Activated T-cell treated with anti-CD3 and anti-CD28 coated beads for 48 hours (primary cell): Measurements from ENCODE around the gene SCP2D1.

Experiments
- DNase-seq: peaks from one replicate; pipeline ENCODE4 v3.0.0-alpha.2; 2020; ENCODE audit warnings: low read depth

Gene SCP2D1

DNA sequence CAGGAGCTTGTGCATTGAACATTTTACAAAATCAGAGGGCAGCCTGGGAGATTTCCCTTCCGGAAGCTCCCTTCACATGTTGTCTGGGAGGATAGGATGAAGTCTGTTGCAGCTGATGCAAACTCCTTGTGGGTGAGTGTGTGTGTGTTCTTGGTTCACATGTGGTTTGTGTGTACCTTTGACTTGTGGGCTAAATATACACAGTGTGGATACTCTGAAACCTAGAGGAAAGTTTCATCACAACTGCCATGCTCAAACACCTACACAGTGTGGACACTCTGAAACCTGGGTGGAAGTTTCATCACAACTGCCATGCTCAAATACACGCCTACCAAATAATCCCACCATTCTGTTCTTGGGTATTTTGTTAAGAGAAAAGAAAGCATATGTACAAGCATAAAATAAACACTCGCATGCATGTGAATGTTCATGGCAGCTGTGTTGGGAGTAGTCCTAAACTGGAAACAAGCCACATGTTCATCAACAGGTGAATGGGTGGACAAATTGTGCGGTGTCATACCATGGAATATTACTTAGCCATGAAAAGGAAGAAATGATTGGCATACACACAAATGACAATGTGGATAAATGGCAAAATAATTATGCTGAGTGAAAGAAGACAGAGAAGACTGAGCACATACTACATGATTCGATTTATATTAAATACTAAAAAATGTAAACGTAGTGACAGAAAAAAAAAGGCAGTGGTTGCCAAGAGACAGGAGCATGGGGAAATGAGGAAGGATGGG lies 1.8 kb downstream of the SCP2D1 start:
- no peak for DNase-seq

DNA sequence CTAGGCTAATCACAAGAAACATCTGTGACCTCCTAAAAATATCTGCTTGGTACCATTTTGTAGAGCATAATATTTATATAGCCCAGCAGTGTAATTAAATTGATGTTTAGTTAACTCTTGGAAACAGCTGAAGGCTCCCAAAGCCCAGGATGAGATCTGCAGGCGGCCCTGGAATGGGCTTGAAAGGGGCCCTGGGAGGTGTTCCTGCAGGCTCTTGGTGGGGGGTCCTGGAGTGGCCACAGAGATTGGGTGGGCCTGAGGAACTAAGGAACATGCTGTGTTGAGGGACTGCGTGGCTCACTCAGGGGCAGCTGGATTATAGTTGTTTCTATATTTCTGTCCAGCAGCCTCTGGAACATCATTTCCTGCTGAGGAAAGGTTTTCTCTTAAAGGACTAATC lies 9.2 kb downstream of the SCP2D1 start:
- no peak for DNase-seq

DNA sequence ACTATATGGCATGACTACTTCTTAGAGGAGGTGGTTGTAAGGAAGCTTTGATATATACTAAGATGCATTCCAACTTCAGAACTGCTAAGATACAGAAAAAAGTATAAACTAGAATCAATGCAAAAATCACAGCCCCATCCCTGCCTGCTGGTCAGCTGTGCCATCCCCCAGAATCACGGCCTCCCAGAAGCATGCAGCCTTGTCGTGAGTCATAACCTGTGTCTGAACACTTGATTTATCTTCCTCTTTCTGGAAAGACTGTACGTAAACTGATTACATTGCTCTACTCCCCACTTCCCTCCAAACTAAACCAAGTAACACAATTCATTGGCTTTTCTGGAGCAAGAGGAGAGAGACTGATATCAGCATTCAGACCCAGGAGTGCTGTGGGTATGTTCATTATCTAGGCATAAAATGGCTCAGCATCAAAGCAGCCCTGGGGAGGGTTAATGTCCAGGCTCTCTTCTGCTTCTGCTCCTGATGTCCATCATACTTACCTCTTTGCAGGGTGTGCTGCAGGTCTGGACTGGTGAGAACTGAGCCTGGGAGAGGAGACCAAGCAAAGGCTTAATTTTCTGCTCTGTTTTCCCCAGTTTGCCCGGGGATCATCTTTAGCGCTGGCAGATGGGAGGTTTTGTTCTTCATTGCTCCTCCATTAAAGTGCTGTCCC lies 18.4 kb downstream of the SCP2D1 start:
- DNase-seq = no peak

DNA sequence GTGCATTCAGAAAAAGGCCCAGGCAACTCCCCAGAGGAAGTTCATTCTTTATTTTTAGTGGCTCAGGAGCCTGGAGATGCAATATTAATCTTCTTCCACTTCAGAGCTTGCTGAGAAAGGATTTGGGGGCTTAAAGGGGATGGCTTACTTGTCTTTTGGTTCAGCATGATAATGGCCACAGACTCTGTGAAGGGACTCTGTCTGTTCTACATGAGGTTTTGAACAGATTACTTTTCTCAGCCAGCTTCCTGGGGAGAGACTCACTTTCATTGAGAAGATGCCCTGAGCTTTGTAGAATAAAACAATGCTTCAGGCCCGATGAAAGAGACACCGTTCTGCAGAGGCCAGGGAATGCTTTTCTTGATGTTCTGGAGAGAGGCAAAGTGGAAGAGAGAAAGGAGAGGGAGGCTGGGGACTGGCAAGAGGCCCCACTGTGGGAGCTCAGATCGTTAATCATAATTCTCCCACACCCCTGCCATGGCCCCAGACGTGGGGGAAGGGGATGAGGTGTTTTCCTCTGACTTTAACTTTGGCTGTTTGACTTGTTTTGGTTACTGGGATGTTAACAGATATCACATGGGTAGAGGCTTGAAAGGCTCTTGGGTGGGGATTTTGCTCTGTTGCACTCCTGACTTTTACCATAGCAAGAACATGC lies 19.1 kb downstream of the SCP2D1 start:
- no peak for DNase-seq

DNA sequence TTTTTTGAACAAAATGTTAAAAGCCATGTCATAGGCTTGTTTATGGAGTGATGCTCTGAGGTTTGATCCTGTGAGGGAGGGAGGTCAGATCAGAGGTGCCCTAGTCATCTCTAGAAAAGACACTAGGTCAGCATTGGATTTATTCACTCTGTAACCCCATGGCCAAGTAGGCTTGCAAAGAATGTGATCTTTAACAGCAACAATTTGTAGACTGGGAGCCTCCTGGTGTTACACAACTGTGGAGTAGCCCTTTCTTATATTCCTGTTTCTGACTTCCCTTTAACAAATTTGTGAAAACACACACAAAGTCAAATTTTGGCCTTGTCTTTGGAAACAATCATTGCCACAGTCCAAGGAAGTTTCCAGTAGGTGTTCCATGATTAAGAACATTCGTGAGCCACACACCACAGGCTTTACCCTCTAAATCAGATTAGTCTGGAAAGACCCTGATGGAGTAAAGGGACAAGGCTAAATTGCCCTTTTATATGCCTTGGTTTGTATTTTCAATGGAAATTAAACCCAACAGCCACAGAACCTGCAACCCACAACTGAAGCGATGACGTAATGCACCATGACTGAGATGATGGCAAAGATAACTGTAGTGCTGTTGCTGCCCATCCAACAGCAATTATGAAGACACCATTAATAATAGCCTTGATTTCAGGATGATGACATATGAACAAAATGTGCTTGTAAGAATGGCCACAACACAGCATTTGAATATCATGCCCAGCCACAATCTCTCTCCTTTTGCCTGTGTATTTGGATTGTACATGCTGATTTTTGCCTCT lies 22.1 kb downstream of the SCP2D1 start:
- DNase-seq = no peak

DNA sequence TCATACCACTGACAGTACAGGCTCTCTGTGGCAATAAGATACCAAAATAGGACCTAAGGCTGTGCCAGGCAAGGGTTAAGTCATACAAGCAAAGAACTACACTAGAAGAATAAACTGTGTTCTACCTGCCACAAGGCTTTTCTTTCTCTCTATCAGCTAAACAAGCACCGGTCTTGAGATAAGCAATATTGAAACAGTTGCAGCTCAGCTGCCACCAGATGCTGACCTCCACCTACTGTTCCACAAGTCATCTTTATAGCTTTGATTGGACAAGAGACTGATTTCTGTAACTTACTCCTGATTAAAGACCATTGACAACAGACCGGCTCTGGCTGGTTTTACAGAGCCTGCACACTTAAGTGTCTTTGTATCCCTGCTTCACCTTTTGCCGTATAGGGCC lies 24.1 kb downstream of the SCP2D1 start:
- DNase-seq = no peak

DNA sequence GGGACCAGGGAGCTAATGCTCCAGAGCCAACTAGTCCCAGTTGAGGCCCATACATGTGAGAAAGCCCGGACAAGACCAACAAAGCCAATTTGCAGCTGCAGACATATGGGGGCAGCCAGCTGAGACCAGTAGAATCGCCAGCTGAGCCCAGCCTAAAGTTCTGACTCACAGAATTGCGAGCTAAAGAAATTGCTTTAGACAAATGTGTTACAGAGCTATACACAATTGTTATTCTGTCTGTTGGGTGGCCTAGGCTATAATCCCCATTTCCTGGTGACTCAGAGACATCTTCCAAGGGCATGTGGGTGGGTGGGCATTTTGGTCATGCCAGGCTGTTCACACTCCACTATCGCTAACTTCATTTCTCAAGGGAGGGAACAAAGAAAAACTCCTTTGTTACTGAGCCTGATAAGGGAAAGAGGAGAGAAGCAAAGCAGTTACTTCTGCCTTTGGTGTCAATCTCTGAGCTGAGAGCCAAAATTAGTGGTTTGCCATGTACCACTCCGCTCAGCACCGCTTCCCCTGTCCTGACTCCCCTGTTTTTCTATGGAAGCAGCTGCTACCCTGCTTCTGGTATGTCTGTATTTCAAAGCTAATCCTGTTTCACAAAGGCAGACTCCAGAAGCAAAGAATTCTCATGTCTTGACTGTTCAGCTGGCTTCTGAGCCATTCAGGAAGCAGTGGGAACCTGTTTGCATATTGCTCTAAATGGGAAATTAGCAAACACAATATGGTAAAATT lies 26.1 kb downstream of the SCP2D1 start:
- DNase-seq = no peak

DNA sequence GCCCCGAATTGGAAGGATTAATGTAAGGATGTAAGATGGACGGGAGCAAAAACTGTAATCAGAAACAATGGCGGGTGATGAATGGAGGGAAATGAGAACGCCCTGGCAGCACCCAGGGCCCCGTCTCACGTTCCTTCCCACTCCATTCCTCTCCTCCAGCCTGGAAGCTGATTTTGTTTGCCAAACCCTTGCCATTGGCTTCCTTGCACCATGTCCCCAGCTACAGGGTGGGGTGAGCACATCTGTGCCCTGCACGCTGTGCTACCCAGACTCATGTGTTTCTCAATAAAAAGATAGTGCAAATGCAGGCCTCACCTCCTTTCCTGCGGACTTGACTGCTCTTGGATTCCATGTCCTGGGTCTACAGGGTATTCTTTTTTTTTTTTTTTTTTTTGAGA lies 26.7 kb downstream of the SCP2D1 start:
- DNase-seq = no peak

DNA sequence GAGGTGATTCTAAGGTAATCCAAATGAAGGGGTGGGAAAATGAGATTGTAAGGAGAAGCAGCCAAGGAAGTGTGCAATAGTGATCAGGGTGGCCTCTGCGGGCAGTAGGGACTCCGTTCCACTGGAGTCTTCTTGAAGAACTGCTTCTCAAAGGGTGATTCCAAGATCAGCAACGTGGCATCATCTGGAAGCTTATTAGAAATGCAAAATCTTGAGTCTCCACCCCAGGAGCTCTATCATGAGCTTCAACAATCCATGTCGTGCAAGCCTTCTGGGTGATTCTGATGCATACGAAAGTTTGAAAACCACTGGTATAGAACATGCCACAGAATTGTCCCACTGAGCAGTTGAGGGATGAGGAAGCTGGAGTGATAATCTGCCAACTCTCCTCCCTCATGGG lies 31.4 kb downstream of the SCP2D1 start:
- no peak for DNase-seq

DNA sequence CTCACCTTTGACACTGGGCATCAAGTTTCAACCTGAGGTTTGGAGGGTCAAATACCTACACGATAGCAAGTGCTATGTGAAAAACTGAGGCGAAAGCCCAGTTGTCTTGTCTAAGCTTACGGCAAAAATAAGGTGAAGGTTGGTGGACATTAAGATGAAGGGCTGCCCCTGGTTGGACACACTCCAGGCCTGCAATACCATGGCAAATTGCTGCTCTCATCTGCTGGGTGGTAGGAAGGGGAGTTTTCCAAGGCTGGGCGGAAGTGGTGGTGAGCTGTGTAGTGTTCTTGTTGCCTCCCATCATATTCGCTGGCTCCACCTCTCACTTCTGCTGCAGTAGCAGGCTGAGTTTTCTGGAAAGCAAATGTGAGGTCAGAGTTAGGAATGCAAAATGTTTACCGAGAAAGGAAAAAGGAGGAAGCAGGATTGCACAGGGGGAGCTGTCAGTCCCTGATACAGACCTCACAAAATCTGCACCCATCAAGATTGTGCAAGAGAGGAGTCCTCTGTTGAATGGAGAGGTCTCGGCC lies 33.7 kb downstream of the SCP2D1 start:
- DNase-seq = no peak

DNA sequence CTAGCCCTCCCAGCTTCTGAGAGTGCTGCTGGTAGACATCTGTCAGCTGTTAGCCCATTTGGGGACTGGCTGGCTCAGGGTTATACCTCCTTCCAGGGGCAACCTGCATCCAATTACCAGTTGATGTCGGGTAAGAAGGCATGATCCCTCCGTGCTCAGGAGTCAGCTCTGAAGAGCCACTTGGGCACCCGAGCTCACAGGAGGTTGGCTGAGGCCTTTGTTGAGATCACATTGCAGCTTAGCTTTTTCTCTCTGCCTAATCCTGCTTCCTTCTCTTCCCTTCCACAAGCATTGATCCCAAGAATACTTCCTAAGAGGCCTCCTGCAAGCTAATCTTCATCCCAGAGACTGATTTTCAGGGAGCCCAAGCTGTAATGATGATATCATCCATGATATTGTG lies 35.5 kb downstream of the SCP2D1 start:
- no peak for DNase-seq

DNA sequence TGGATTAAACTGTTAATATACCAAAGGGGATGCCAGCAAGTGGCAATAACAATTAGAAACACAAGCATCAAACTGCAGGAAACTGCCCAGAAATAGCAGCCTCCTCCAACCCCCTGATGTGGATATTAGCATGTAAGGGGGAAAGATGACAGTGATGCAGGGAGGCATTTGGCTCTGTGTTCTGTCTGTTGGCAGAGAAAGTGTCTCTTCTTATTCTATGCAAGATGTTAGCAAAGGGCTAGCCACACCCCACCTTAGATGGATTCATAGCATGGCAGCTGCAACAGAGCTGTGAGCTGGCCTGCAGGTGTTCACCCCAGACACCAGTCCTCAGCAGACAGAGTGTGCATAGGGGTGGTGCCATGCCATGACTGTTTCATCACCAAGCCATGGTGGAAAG lies 38.0 kb downstream of the SCP2D1 start:
- no peak for DNase-seq

DNA sequence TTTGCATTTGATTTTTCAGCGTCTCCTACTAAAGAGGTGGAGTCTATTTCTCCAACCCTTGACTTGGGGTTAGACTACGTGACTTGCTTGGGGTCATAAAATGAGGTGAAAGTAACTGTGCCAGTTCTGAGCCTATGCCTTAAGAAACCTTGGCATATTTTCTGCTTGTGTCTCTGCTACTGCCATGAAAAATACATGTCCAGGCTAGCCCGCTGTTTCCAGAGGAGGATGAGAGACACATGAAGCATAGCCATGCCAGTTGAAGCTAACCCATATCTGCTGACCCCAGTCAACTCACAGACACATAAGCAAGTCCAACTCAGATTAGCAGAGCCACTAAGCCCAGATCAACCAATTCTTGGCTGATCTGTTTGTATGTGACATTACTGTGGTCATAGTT lies 38.7 kb downstream of the SCP2D1 start:
- no peak for DNase-seq

DNA sequence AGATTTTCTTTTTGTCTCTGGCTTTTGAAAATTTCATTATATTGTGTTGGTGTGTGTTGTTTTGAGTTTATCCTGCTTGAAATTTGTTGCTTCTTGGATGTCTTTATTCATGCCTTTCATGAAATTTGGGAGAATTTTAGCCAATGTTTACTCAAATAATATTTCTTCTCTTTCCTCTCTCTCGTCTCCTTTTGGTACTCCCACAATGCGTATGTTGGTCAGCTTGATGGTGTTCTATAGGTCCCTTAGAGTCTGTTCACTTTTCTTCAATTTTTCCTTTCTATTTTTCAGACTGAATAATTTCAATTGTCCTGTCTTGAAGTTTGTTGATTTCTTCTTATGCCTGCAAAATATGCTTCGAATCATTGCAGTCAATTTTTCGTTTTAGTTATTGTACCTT lies 39.6 kb downstream of the SCP2D1 start:
- DNase-seq = no peak

DNA sequence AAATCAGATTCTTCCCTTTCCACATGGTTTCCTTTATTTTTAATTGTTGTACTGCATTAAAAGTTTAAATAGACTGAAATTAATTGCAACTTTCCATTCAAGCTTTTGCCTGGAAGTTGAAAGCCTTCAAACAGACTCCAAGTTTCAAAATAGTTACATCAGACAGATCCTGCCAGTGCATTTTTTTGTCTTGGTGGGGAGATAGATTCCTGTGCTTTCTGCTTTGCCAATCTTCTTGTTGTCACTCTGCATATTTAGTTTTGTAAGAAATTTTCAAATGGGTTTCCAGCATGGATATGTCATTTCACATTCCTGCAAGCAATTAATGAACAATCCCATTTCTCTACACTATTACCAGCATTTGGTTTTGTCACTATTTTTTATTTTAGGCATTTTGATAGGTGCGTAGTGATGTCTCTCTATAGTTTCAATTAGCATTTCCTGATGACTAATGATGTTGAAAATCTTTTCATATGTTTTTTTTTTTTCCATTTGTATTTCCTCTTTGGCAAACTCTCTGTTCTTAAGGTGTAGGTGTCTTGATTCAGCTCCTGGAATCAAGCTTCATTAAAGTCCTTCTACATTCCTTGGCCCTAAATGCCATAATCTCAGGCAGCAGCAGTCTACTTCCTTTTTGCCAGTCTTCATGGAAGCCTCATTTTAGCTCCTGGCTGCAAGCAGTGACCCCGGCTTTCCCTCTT lies 40.5 kb downstream of the SCP2D1 start:
- no peak for DNase-seq

DNA sequence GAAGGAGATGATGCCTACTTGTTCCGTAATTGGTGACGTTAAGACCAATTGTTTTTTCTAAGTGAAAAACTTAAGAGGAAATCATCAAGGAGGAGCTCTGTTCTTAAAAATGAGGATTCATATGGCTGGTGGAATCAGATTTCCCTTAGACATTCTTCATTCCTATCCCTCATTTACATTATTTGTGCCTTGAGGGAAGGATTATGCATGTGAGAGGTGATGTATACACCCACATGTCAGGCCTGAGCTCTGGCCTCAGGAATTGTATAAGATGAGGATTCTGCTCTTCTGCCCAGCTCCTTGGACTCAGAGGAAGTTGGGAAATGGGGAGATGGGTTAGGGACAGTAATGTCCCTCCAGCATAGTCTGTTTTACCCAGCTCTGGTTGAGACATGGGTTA lies 42.3 kb downstream of the SCP2D1 start:
- no peak for DNase-seq

DNA sequence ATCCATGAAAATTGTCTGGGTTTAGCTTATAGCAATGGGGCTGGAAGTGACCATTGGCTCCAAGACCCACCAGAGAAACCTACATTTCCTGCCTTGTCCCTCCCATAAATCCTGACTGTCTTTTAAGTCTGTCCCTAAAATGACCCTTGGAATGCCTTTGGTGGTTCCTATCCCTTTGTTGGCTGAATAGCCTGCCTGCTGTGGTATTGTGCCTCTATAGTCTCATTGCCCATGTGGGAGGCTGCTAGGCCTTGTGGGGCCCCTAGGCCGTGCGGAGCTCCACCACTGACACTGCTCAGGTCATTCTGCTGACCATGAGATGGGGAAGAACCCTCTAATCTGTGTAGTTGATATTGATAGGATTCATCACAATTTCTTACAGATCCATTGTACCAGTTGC lies 43.3 kb downstream of the SCP2D1 start:
- DNase-seq = no peak

DNA sequence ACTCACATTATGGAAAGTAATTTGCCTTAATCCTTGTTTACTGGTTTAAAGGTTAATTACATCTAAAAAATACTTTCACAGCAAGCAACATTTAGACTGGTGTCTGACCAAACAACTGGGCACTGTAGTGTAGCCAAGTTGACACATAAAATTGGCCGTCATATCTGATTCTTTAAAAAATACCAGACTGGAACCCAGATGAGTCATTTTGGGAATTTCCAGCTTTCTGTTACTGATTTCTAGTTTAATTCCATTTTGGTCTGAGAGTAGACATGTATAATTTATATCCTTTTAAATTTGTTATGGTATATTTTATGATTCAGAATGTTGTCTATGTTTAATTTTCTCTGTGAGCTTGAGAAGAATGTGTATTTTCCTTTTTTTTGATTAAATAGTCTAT lies 44.1 kb downstream of the SCP2D1 start:
- no peak for DNase-seq

DNA sequence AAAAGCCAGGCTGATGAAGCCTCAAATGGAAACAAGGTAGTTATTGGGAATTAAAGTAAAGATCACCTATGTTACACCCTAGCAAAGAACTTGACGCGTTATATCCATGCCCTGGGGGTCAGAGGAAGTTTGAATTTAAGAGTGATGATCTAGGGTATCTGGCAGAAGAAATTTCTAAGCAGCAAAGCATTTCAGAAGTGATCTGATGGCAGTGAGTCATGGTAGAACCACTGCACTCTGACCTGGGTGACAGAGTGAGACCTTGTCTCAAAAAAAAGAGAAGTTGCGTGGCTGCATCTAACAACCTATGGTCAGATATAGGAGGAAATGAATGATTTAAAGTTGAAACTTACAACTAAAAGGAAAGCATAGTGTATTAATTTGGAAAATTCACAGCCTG lies 45.2 kb downstream of the SCP2D1 start:
- no peak for DNase-seq
